Measurements from ENCODE around the gene SELPLG.
A peak's percentile ranks its signal among the peaks of the same experiment; 100 is the strongest.

Gene SELPLG

DNA sequence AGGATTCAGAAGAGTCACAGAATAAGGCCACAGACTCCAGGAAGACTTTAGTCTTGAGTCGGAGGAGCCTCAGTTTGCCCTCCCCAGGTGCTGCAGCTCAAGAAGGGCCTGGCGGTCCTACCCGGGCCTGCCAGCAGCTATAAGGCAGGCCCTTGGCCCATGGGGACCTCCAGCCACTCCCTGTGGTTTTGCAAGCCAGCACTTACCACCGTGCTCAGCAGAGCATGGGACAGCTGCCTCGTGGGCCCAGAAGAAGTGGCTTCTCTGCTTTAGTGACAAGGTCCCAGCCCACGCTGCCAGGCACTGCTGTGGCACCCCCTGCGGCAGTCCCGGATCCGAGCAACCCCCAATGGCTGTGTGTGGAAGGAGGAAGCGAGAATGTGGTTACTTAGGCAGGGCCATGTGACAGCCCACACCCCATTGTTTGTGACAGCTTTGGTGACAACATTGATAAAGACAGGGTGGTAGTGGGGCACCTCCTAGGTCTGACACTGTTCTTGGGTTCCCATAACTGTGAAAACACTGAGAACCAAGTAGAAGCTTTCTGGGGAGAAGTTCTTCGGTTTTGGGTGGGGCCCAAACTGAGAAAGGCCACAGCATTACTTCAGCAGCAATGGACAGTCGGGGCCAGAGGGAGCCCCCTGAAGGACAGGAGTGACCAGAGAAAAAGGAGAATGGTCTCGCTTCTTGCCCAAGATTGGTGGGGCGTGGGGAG lies at the start of gene SELPLG:
Gene SELPLG, minus strand, starts transcription at position 361 of the 715 bp plus-strand sequence. CDS start 9,587 bp downstream, outside the sequence.
- no peaks in the 10 kb centered on the region for H3K36me3 ChIP-seq
- H3K9ac ChIP-seq = peak within 1 kb of the TSS; percentile 69
- peak within 1 kb of the TSS; percentile 55 for H3K4me3 ChIP-seq
- TF ChIP-seq Cebpa-rat (IDR thresholded peaks at IDR 0.05) = no peak
- H4K20me1 ChIP-seq = 0 out of 2 replicates have a peak, but pooled peaks cover 8% of the 10 kb centered on the region
- H3K27me3 ChIP-seq = no peaks in the 10 kb centered on the region
- H3K4me2 ChIP-seq = peak within 1 kb of the TSS; percentile 98
- peak within 1 kb of the TSS; percentile 87 for H3K27ac ChIP-seq
- H3K4me1 ChIP-seq = peaks cover 100% of the 10 kb centered on the region
- peaks cover 11% of the 10 kb centered on the region for H3K9me3 ChIP-seq

DNA sequence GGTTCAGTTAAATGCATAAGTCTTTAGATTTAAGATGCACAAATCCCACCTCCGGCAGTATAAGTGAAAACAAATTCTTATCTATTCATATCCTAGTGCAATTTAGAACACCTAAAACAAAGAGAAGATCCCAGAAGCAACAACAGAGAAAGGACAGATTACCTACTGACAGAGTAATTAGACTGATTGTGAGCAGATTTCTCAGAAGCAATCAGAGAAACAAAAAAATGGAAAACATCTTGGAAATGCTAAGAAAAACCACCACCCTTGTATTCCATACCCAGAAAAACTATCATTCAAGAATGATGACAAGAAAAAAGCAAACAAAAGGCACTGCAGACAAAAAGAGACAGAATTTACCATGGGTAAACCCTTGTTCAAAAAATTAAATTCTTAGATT lies 47.6 kb upstream of the SELPLG start:
- Histone ChIP-seq H3K4me2 (no peak overlapping the region), H3K4me1 (peaks cover 17% of the 10 kb centered on the region), H3K4me3 (no peak overlapping the region), H4K20me1 (peaks cover 53% of the 10 kb centered on the region), H3K9ac (no peak overlapping the region), H3K36me3 (peaks cover 20% of the 10 kb centered on the region), H3K27me3 (no peaks in the 10 kb centered on the region), H3K9me3 (no peaks in the 10 kb centered on the region; the same call in 1 of the 2 replicates), H3K27ac (no peak overlapping the region)
- TF ChIP-seq Cebpa-rat (IDR thresholded peaks at IDR 0.05) = no peak

DNA sequence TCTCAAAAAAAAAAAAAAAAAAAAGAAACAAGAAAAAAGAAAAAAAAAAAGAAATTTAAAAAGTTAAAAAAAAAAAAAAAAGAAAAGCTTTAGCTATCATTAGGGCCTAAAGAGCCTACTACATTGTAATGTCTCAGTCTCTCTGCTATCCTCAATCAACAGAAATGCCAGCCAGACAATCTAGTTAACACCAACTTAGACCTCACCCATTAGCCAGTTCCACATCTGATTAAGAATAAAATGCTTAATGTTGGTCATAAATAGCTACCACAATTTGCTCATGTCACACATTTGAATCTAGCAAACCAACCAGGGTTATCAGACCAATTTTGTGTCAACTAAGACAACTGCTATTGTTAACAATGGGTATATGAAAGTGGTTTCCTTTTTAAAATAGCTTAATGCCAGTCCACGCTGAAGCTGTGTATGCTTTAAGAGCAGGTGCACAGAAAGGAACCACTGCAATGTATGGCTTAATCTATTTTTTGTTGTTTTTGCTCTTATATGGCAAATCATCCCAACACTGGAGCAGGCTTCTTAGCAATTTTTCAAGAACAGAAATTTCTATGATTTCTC lies 45.5 kb upstream of the SELPLG start:
- Histone ChIP-seq H4K20me1 (peaks cover 32% of the 10 kb centered on the region), H3K4me3 (no peak overlapping the region), H3K36me3 (peaks cover 35% of the 10 kb centered on the region), H3K9ac (no peak overlapping the region), H3K4me1 (no peaks in the 10 kb centered on the region), H3K27ac (no peak overlapping the region), H3K4me2 (no peak overlapping the region), H3K9me3 (no peaks in the 10 kb centered on the region; the same call in 1 of the 2 replicates), H3K27me3 (no peaks in the 10 kb centered on the region)
- TF ChIP-seq Cebpa-rat (IDR thresholded peaks at IDR 0.05) = no peak

DNA sequence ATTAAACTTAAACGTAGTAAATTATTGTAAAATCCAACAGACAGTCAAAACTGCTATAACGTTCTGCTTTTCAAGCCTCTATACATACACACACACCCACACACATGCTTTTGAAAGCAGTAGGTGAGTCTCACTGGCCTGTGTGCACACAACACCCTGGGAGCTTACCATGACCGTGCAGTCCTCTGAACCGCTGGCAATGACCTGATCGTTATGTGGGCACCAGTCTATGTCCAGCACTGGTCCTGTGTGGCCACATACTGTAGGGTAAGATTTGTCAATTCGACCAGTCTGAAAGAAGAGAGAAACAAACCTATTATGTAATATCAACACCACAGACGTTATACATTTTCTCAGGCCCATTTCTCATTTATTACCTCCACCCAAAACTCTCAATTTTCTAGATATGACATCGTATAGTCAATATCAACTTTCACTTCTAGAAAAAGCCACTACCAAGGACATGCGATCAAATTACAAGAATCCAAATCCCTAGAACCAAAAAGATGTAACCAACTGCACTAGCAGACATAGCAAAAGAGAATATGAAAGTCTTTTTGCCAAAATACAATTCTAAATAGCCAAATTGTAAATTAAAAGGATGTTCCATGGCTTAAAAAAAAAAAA lies 44.5 kb upstream of the SELPLG start:
- no peak overlapping the region for H3K9ac ChIP-seq
- H4K20me1 ChIP-seq = peaks cover 23% of the 10 kb centered on the region
- no peaks in the 10 kb centered on the region for H3K4me1 ChIP-seq
- peaks cover 42% of the 10 kb centered on the region for H3K36me3 ChIP-seq
- TF ChIP-seq Cebpa-rat (IDR thresholded peaks at IDR 0.05) = no peak
- no peak overlapping the region for H3K27ac ChIP-seq
- H3K27me3 ChIP-seq = no peaks in the 10 kb centered on the region
- no peak overlapping the region for H3K4me3 ChIP-seq
- no peaks in the 10 kb centered on the region; the same call in 1 of the 2 replicates for H3K9me3 ChIP-seq
- no peak overlapping the region for H3K4me2 ChIP-seq

- Histone ChIP-seq H3K36me3 (peaks cover 49% of the 10 kb centered on the region), H4K20me1 (peaks cover 17% of the 10 kb centered on the region; the same call in 1 of the 2 replicates), H3K9me3 (no peaks in the 10 kb centered on the region; the same call in 1 of the 2 replicates)
Measured at GRCh38 chr12:108677381-108677780, 43.7 kb upstream of the SELPLG start.

GRCh38 chr12:108676707-108677106 lies 43.0 kb upstream of the SELPLG start:
- no peak overlapping the region for H3K9ac ChIP-seq
- no peaks in the 10 kb centered on the region for H3K27me3 ChIP-seq
- no peak overlapping the region for H3K27ac ChIP-seq
- no peaks in the 10 kb centered on the region for H3K4me1 ChIP-seq
- H4K20me1 ChIP-seq = peaks cover 22% of the 10 kb centered on the region; the same call in 1 of the 2 replicates
- peaks cover 53% of the 10 kb centered on the region for H3K36me3 ChIP-seq
- H3K9me3 ChIP-seq = no peaks in the 10 kb centered on the region; the same call in 1 of the 2 replicates
- H3K4me2 ChIP-seq = no peak overlapping the region
- H3K4me3 ChIP-seq = no peak overlapping the region
- TF ChIP-seq Cebpa-rat (IDR thresholded peaks at IDR 0.05) = no peak

More at GRCh38 chr12:108677381-108677780, 43.7 kb upstream of the SELPLG start:
- Histone ChIP-seq H3K27me3 (no peaks in the 10 kb centered on the region), H3K4me2 (no peak overlapping the region), H3K4me1 (no peaks in the 10 kb centered on the region), H3K9ac (no peak overlapping the region), H3K27ac (no peak overlapping the region), H3K4me3 (no peak overlapping the region)
- TF ChIP-seq Cebpa-rat (IDR thresholded peaks at IDR 0.05) = no peak

- no peak for TF ChIP-seq Cebpa-rat (IDR thresholded peaks at IDR 0.05)
- no peak overlapping the region for H3K4me3 ChIP-seq
- H3K9ac ChIP-seq = no peak overlapping the region
- no peak overlapping the region for H3K4me2 ChIP-seq
- H3K9me3 ChIP-seq = no peaks in the 10 kb centered on the region; the same call in 1 of the 2 replicates
- H3K27ac ChIP-seq = no peak overlapping the region
- no peaks in the 10 kb centered on the region for H3K4me1 ChIP-seq
- peaks cover 17% of the 10 kb centered on the region; the same call in 1 of the 2 replicates for H4K20me1 ChIP-seq
- no peaks in the 10 kb centered on the region for H3K27me3 ChIP-seq
- H3K36me3 ChIP-seq = peaks cover 55% of the 10 kb centered on the region
Measured at GRCh38 chr12:108675792-108676191, 42.1 kb upstream of the SELPLG start.

GRCh38 chr12:108672054-108672453 lies 38.4 kb upstream of the SELPLG start:
- no peak overlapping the region for H3K4me2 ChIP-seq
- H3K9ac ChIP-seq = no peak overlapping the region
- H3K9me3 ChIP-seq = no peaks in the 10 kb centered on the region; the same call in 1 of the 2 replicates
- no peaks in the 10 kb centered on the region for H3K27me3 ChIP-seq
- peaks cover 36% of the 10 kb centered on the region for H4K20me1 ChIP-seq
- peaks cover 7% of the 10 kb centered on the region for H3K4me1 ChIP-seq
- H3K4me3 ChIP-seq = no peak overlapping the region
- H3K36me3 ChIP-seq = peaks cover 42% of the 10 kb centered on the region
- no peak for TF ChIP-seq Cebpa-rat (IDR thresholded peaks at IDR 0.05)
- no peak overlapping the region for H3K27ac ChIP-seq

- Histone ChIP-seq H3K4me2 (no peak overlapping the region), H3K9me3 (no peaks in the 10 kb centered on the region), H4K20me1 (peaks cover 46% of the 10 kb centered on the region), H3K27me3 (no peaks in the 10 kb centered on the region), H3K36me3 (peaks cover 33% of the 10 kb centered on the region), H3K9ac (no peak overlapping the region), H3K27ac (no peak overlapping the region), H3K4me3 (no peak overlapping the region), H3K4me1 (peaks cover 13% of the 10 kb centered on the region)
- no peak for TF ChIP-seq Cebpa-rat (IDR thresholded peaks at IDR 0.05)
Measured at GRCh38 chr12:108671110-108671509, 37.4 kb upstream of the SELPLG start.
